Measurements from ENCODE around the gene CMBL.

- TF ChIP-seq POLR2A (IDR thresholded peaks at IDR 0.05; ENCODE audit: low read depth, low read length) (no peak), POLR2AphosphoS5 (IDR thresholded peaks at IDR 0.05; ENCODE audit: low read depth, low read length) (no peak)
Measured at GRCh38 chr5:10301266-10301665, 6.4 kb downstream of the CMBL start.

Data from GM12892 (cell line).